ENCODE results near the gene DSE. TPM values are rescaled to one million over a fixed set of nuclear protein-coding genes. Genes with fewer than 3 reads are reported as not detected.

The DSE gene
- total RNA-seq, 4 donors from 2014 or later, result 79.5 to 95.5 (median 81.7) TPM

GRCh38 chr6:116465246-116465645, 94.5 kb downstream of the DSE start:
- no peak for DNase-seq (ENCODE audit: low spot score in 2 of 2)
- TF ChIP-seq EP300 (IDR thresholded peaks at IDR 0.05) (peak in 1 of 2 donors; percentile 51), CTCF (IDR thresholded peaks at IDR 0.05) (no peak)
- Histone ChIP-seq H3K9me3 (no peaks in the 10 kb centered on the region), H3K27ac (peak overlapping the region in 1 of 4 donors; percentile 22), H3K4me1 (peaks cover 0 to 15% (median 6%) of the 10 kb centered on the region in 4 donors), H3K4me3 (no peak overlapping the region), H3K27me3 (no peaks in the 10 kb centered on the region), H3K36me3 (no peaks in the 10 kb centered on the region)
- 66 to 78% methylated on average over 5 of the region's 5 CpGs for WGBS, 2 donors

- Histone ChIP-seq H3K9me3 (no peaks in the 10 kb centered on the region), H3K27me3 (no peaks in the 10 kb centered on the region), H3K27ac (no peak overlapping the region), H3K4me3 (no peak overlapping the region), H3K4me1 (peaks cover 0 to 7% (median 5%) of the 10 kb centered on the region in 4 donors), H3K36me3 (no peaks in the 10 kb centered on the region)
- 97 to 100% methylated on average over 1 of the region's 1 CpG for WGBS, 2 donors
- DNase-seq (ENCODE audit: low spot score in 2 of 2), result no peak
- TF ChIP-seq CTCF (IDR thresholded peaks at IDR 0.05) (no peak), EP300 (IDR thresholded peaks at IDR 0.05) (no peak), POLR2A (IDR thresholded peaks at IDR 0.05) (no peak)
These were observed 96.3 kb downstream of the DSE start for GRCh38 chr6:116467096-116467495.

GRCh38 chr6:116467514-116467913, 96.8 kb downstream of the DSE start:
- no peaks in the 10 kb centered on the region for H3K36me3 ChIP-seq
- H3K4me3 ChIP-seq, result no peak overlapping the region
- H3K27ac ChIP-seq, result no peak overlapping the region
- H3K27me3 ChIP-seq, result no peaks in the 10 kb centered on the region
- H3K9me3 ChIP-seq, result no peaks in the 10 kb centered on the region
- no peak for TF ChIP-seq POLR2A (IDR thresholded peaks at IDR 0.05)
- TF ChIP-seq CTCF (IDR thresholded peaks at IDR 0.05), result no peak
- no peak for TF ChIP-seq EP300 (IDR thresholded peaks at IDR 0.05)
- H3K4me1 ChIP-seq, result peaks cover 0 to 4% (median 3%) of the 10 kb centered on the region in 4 donors
- no peak for DNase-seq (ENCODE audit: low spot score in 2 of 2)

GRCh38 chr6:116468293-116468692, 97.5 kb downstream of the DSE start:
- Histone ChIP-seq H3K4me1 (no peaks in the 10 kb centered on the region), H3K27ac (no peak overlapping the region), H3K9me3 (no peaks in the 10 kb centered on the region), H3K4me3 (no peak overlapping the region), H3K27me3 (no peaks in the 10 kb centered on the region), H3K36me3 (no peaks in the 10 kb centered on the region)
- DNase-seq (ENCODE audit: low spot score in 2 of 2), result no peak
- no peak for TF ChIP-seq EP300 (IDR thresholded peaks at IDR 0.05)
- TF ChIP-seq CTCF (IDR thresholded peaks at IDR 0.05), result no peak
- no peak for TF ChIP-seq POLR2A (IDR thresholded peaks at IDR 0.05)
- 77 to 80% methylated on average over 1 of the region's 1 CpG for WGBS, 2 donors

GRCh38 chr6:116471531-116471930, 100.8 kb downstream of the DSE start:
- no peak for DNase-seq (ENCODE audit: low spot score in 2 of 2)
- Histone ChIP-seq H3K27me3 (no peaks in the 10 kb centered on the region), H3K36me3 (no peaks in the 10 kb centered on the region)

More at GRCh38 chr6:116471531-116471930, 100.8 kb downstream of the DSE start:
- TF ChIP-seq EP300 (IDR thresholded peaks at IDR 0.05) (no peak), CTCF (IDR thresholded peaks at IDR 0.05) (no peak), POLR2A (IDR thresholded peaks at IDR 0.05) (no peak)
- H3K27ac ChIP-seq, result no peak overlapping the region
- no peak overlapping the region for H3K4me3 ChIP-seq
- 85 to 87% methylated on average over 1 of the region's 1 CpG for WGBS, 2 donors
- no peaks in the 10 kb centered on the region for H3K4me1 ChIP-seq
- no peaks in the 10 kb centered on the region for H3K9me3 ChIP-seq
